Endometrial microvascular endothelial cells (primary cell): ENCODE measurements around the gene PLCB4. TPM values are rescaled to one million over a fixed set of nuclear protein-coding genes. Genes with fewer than 3 reads are reported as not detected.
"Not testable (repeated sequence)": the region's sequence is repeated elsewhere in the genome, so short reads cannot be mapped to it uniquely, and the experiment has no call there.

Experiments used
- in situ Hi-C: cut with HindIII; loops from 2 replicates; pipeline ENCODE4 v1.10.0; 2017; ENCODE audit warnings: low sequenced_read_pairs, low pct_unique_long_range_greater_than_20kb; ENCODE audit errors: inconsistent ontology term
- total RNA-seq: library from RNA; depleted of rRNA; stranded (reverse); fragments of >200 nt; gene quantifications from one replicate; pipeline ENCODE4 v1.2.3, GENCODE V29; 2015; ENCODE audit errors: inconsistent ontology term

PLCB4 gene
- total RNA-seq, 1 donor from 2014 or later: 0.19 TPM

GRCh38 chr20:9359561-9360308 is 290.8 kb downstream of the PLCB4 start:
- in situ Hi-C loops: no loop called here

GRCh38 chr20:9360431-9360830 is 291.5 kb downstream of the PLCB4 start:
- in situ Hi-C loops: no loop called here

GRCh38 chr20:9363673-9364072 is 294.8 kb downstream of the PLCB4 start:
- in situ Hi-C loops: no loop called here

- in situ Hi-C loops: no loop called here
These were observed 298.4 kb downstream of the PLCB4 start for GRCh38 chr20:9367328-9367727.

- in situ Hi-C loops: no loop called here
These were observed 298.9 kb downstream of the PLCB4 start for GRCh38 chr20:9367746-9368145.

- in situ Hi-C loops: no loop called here
These were observed 300.0 kb downstream of the PLCB4 start for GRCh38 chr20:9368893-9369292.

GRCh38 chr20:9369557-9369956 is 300.7 kb downstream of the PLCB4 start:
- in situ Hi-C loops: no loop called here

- in situ Hi-C loops: no loop called here
These were observed 305.2 kb downstream of the PLCB4 start for GRCh38 chr20:9374072-9374471.

- in situ Hi-C loops: no loop called here
These were observed 305.6 kb downstream of the PLCB4 start for GRCh38 chr20:9374480-9374879.

- in situ Hi-C loops: no loop called here
These were observed 306.4 kb downstream of the PLCB4 start for GRCh38 chr20:9375221-9375681.

- in situ Hi-C loops: no loop called here
These were observed 308.1 kb downstream of the PLCB4 start for GRCh38 chr20:9377007-9377406.

- in situ Hi-C loops: not testable (repeated sequence)
These were observed 316.7 kb downstream of the PLCB4 start for GRCh38 chr20:9385345-9386310.

GRCh38 chr20:9388160-9388812 is 319.4 kb downstream of the PLCB4 start:
- in situ Hi-C loops: no loop called here

- in situ Hi-C loops: no loop called here
These were observed 319.9 kb downstream of the PLCB4 start for GRCh38 chr20:9388813-9389161.

- in situ Hi-C loops: no loop called here
These were observed 320.5 kb downstream of the PLCB4 start for GRCh38 chr20:9389346-9389745.

- in situ Hi-C loops: no loop called here
These were observed 321.6 kb downstream of the PLCB4 start for GRCh38 chr20:9390441-9390840.

- in situ Hi-C loops: no loop called here
These were observed 324.3 kb downstream of the PLCB4 start for GRCh38 chr20:9392892-9393857.

GRCh38 chr20:9395971-9396370 is 327.1 kb downstream of the PLCB4 start:
- in situ Hi-C loops: no loop called here
